GM12878 (cell line): Measurements from ENCODE around the gene NBDY.

ENCODE experiments used
- POLR2A ChIP-seq: IDR thresholded peaks from 2 replicates; pipeline ENCODE4 v1.6.1; 2011; ENCODE audit warnings: low read depth, mild to moderate bottlenecking, low read length
- ZSCAN29 ChIP-seq: fragments of 450-650 bp; IDR thresholded peaks from 2 replicates; pipeline ENCODE4 v1.6.1; 2017; ENCODE audit warnings: mild to moderate bottlenecking, moderate library complexity
- TF ChIP-seq, protein P1 (sequence below), 3 experiments: IDR thresholded peaks in 2 of 3; conservative IDR thresholded peaks in 1 of 3; 2 replicates each; pipeline ENCODE4 v1.5.1; 2011; ENCODE audit warnings: low read depth in 3 of 3, low read length in 3 of 3, mild to moderate bottlenecking in 3 of 3, control low read depth in 2 of 3, moderate library complexity in 2 of 3, inconsistent platforms in 1 of 3, mixed read lengths in 1 of 3; ENCODE audit not compliant: control insufficient read depth in 2 of 3, insufficient read depth in 1 of 3; ENCODE audit errors: extremely low read depth in 1 of 3

- TF ChIP-seq POLR2A = no peak
- TF ChIP-seq, protein P1, sequence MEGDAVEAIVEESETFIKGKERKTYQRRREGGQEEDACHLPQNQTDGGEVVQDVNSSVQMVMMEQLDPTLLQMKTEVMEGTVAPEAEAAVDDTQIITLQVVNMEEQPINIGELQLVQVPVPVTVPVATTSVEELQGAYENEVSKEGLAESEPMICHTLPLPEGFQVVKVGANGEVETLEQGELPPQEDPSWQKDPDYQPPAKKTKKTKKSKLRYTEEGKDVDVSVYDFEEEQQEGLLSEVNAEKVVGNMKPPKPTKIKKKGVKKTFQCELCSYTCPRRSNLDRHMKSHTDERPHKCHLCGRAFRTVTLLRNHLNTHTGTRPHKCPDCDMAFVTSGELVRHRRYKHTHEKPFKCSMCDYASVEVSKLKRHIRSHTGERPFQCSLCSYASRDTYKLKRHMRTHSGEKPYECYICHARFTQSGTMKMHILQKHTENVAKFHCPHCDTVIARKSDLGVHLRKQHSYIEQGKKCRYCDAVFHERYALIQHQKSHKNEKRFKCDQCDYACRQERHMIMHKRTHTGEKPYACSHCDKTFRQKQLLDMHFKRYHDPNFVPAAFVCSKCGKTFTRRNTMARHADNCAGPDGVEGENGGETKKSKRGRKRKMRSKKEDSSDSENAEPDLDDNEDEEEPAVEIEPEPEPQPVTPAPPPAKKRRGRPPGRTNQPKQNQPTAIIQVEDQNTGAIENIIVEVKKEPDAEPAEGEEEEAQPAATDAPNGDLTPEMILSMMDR (IDR thresholded peaks at IDR 0.05 in 2 of 3, conservative IDR thresholded peaks at IDR 0.05 in 1 of 3; ENCODE audit: control insufficient read depth in 2 of 3, extremely low read depth in 1 of 3, insufficient read depth in 1 of 3, low read depth in 3 of 3, low read length in 3 of 3) = no peak
- TF ChIP-seq ZSCAN29 = no peak
These were observed 75.8 kb downstream of the NBDY start for GRCh38 chrX:56804867-56805266.
